Osteoblast (primary cell): ENCODE measurements around the gene SPINK4. TPM values are rescaled to one million over a fixed set of nuclear protein-coding genes. Genes with fewer than 3 reads are reported as not detected.

Experiments used
- DNase-seq: peaks from one replicate; pipeline ENCODE4 v3.0.0; 2011; ENCODE audit warnings: low spot score, mixed read lengths; ENCODE audit not compliant: insufficient read length; ENCODE audit errors: missing footprints
- H2AFZ ChIP-seq: 2 replicates; pipeline ENCODE4 v1.6.0; 2011; ENCODE audit warnings: mild to moderate bottlenecking, low read length
- H3K27ac ChIP-seq: 2 replicates; pipeline ENCODE4 v1.5.1; 2011; ENCODE audit warnings: mild to moderate bottlenecking, low read depth, low read length, moderate library complexity
- H3K27me3 ChIP-seq: 2 replicates; pipeline ENCODE4 v1.6.0; 2012; ENCODE audit warnings: mild to moderate bottlenecking, control low read depth, inconsistent platforms, low read length, moderate library complexity; ENCODE audit not compliant: insufficient read depth
- H3K36me3 ChIP-seq: 2 replicates; pipeline ENCODE4 v1.5.1; 2011; ENCODE audit warnings: mild to moderate bottlenecking, low read length, control low read depth, moderate library complexity; ENCODE audit not compliant: insufficient read depth
- H3K4me1 ChIP-seq: 2 replicates; pipeline ENCODE4 v1.5.1; 2011; ENCODE audit warnings: mild to moderate bottlenecking, low read length, control low read depth, moderate library complexity; ENCODE audit not compliant: insufficient read depth
- H3K4me2 ChIP-seq: 2 replicates; pipeline ENCODE4 v1.6.0; 2011; ENCODE audit warnings: mild to moderate bottlenecking, low read length; ENCODE audit not compliant: insufficient read depth
- H3K4me3 ChIP-seq: fragments of 200-600 bp; sonication (generic); 3 replicates; pipeline ENCODE4 v1.5.1; 2012; ENCODE audit warnings: mild to moderate bottlenecking, low read length, inconsistent platforms; ENCODE audit not compliant: insufficient read depth
- H3K79me2 ChIP-seq: 2 replicates; pipeline ENCODE4 v1.6.0; 2012; ENCODE audit warnings: mild to moderate bottlenecking, low read length, control low read depth, inconsistent platforms; ENCODE audit not compliant: insufficient read depth
- H3K9me3 ChIP-seq: 2 replicates; pipeline ENCODE4 v1.5.1; 2011; ENCODE audit warnings: low read depth, low read length, control low read depth
- H4K20me1 ChIP-seq: 2 replicates; pipeline ENCODE4 v1.6.0; 2012; ENCODE audit warnings: mild to moderate bottlenecking, low read length, control low read depth; ENCODE audit not compliant: insufficient read depth
- total RNA-seq: library from RNA; depleted of rRNA; stranded (reverse); fragments of >200 nt; gene quantifications from 2 replicates; pipeline ENCODE4 v1.2.3, GENCODE V29; 2012
- TF ChIP-seq, protein P1 (sequence below): IDR thresholded peaks from 2 replicates; pipeline ENCODE4 v1.5.1; 2011; ENCODE audit warnings: mild to moderate bottlenecking, low read depth, low read length, moderate library complexity; ENCODE audit errors: extremely low read depth

The SPINK4 gene
- total RNA-seq, 1 donor, result not detected

DNA sequence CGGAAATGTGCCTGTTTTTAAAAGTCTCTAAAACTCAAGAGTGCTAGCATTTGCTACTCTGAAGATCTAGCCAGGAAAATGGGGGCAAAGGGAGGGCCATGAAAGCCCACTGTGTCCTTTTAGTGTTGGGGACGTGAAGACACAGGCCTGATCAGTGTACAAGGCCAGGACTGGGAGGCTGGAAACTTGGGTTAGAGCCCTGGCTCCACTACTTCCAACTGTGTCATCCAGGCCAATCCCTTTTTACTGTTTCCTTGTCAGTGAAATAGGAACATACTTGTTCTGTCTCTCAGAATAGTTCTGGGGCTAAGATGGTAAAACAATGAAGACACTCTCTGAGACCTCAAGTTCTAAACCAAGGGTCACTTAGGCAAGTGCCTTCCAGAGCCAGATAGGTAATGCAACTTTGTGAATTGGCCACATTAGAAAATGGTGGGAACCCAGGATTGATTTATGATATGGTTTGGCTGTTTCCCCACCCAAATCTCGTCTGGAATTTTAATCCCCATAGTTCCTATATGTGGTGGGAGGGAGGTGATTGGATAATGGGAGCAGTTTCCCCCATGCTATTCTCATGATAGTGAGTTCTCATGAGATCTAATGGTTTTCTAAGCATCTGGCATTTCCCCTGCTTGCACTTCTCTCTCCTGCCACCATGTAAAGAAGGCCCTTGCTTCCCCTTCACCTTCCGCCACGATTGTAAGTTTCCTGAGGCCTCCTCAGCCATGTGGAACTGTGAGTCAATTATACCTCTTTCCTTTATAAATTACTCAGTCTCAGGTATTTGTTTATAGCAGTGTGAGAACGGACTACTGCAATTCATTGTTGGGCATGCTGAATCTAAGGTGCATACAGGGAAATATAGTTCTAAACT is 42.5 kb upstream of the SPINK4 start:
- Histone ChIP-seq H3K4me3 (no peak overlapping the region), H3K36me3 (no peaks in the 10 kb centered on the region), H3K27ac (peak overlapping the region; percentile 24), H3K27me3 (no peaks in the 10 kb centered on the region), H4K20me1 (no peaks in the 10 kb centered on the region), H3K79me2 (no peaks in the 10 kb centered on the region), H2AFZ (peak overlapping the region; percentile 67), H3K4me1 (peaks cover 25% of the 10 kb centered on the region), H3K4me2 (peak overlapping the region; percentile 49), H3K9me3 (no peaks in the 10 kb centered on the region)
- no peak for DNase-seq
- TF ChIP-seq, protein P1, sequence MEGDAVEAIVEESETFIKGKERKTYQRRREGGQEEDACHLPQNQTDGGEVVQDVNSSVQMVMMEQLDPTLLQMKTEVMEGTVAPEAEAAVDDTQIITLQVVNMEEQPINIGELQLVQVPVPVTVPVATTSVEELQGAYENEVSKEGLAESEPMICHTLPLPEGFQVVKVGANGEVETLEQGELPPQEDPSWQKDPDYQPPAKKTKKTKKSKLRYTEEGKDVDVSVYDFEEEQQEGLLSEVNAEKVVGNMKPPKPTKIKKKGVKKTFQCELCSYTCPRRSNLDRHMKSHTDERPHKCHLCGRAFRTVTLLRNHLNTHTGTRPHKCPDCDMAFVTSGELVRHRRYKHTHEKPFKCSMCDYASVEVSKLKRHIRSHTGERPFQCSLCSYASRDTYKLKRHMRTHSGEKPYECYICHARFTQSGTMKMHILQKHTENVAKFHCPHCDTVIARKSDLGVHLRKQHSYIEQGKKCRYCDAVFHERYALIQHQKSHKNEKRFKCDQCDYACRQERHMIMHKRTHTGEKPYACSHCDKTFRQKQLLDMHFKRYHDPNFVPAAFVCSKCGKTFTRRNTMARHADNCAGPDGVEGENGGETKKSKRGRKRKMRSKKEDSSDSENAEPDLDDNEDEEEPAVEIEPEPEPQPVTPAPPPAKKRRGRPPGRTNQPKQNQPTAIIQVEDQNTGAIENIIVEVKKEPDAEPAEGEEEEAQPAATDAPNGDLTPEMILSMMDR, result no peak

DNA sequence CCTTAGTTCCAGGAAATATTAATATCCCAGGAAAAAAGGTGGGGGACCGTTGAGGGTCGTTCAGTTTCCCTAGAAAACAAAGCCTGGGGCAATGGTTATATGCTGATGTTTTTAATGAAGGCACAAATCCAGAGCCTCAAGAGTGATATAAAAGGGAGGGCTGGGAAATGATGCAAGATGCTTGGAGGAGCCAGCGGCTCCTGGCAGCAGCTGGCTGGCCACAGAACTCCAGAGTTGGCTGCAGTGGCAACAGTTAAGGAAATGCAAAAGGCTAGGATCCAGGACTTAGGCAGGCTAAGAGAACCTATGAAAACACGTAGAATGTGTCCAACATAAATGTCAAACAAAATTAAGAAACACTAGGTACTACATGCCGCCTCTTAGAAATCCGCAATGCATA is 41.8 kb upstream of the SPINK4 start:
- H3K27me3 ChIP-seq, result no peaks in the 10 kb centered on the region
- no peaks in the 10 kb centered on the region for H3K79me2 ChIP-seq
- H2AFZ ChIP-seq, result peak overlapping the region; percentile 4
- H3K9me3 ChIP-seq, result no peaks in the 10 kb centered on the region
- H4K20me1 ChIP-seq, result no peaks in the 10 kb centered on the region
- peak overlapping the region; percentile 49 for H3K4me2 ChIP-seq
- H3K4me3 ChIP-seq, result no peak overlapping the region
- DNase-seq, result peak; percentile 44
- no peaks in the 10 kb centered on the region for H3K36me3 ChIP-seq
- H3K4me1 ChIP-seq, result peaks cover 28% of the 10 kb centered on the region
- peak overlapping the region; percentile 24 for H3K27ac ChIP-seq
- TF ChIP-seq, protein P1, result no peak

DNA sequence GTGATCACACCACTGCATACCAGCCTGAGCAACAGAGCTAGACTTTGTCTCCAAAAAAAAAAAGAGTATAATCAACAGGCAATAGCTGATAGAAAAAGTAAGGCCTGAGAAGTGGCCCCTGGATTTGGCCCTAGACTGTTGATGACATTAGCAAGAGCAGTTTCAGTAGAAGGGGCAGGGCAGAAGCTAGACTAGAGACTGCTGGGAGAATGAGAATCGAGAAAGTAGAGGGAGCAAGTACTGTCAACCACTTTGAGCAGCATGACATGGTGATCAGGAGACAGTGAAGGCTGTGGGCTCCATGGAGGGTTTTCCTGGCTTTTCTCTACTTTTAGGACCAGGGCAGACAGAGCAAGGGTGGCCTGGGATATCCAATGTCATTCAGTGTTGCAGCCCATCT is 37.9 kb upstream of the SPINK4 start:
- H3K4me1 ChIP-seq, result peaks cover 29% of the 10 kb centered on the region
- H4K20me1 ChIP-seq, result no peaks in the 10 kb centered on the region
- TF ChIP-seq, protein P1, result no peak
- no peak overlapping the region for H3K4me3 ChIP-seq
- peak overlapping the region; percentile 52 for H3K4me2 ChIP-seq
- H3K79me2 ChIP-seq, result no peaks in the 10 kb centered on the region
- DNase-seq, result no peak
- H3K27me3 ChIP-seq, result no peaks in the 10 kb centered on the region
- H2AFZ ChIP-seq, result peak overlapping the region; percentile 55
- H3K27ac ChIP-seq, result no peak overlapping the region
- no peaks in the 10 kb centered on the region for H3K36me3 ChIP-seq
- H3K9me3 ChIP-seq, result no peaks in the 10 kb centered on the region

DNA sequence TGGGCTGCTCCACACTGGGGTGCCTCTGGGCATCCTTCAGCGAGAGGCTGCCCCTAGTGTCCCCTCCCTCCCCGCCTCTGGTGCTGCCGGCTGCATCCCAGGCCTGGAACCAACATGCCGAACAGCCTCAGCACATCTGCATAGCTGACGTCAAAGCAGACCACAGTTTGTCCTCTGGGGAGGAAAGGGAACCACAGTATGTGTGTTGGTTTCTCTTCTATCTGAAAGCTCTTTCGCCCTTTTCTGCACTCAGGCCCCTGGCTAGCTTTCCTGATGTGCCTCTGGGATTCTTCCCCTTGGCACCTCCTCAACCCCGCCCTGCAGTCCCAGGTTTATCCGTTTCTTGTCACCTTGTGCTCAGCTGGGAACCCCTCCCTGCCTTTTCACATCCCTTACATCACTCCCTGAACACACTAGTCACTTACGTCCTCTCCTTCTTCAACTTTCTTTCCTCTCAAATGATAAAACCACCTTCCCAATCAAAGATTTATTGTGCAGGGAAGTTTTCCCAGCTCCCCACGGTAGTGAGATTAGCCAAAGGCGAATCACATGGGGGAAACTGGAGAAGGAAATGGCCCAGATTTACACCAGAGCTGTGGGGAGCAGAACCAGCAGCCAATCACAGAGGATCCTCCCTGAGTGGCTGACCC is 37.3 kb upstream of the SPINK4 start:
- DNase-seq, result peak; percentile 79
- TF ChIP-seq, protein P1, result no peak
- H3K27me3 ChIP-seq, result no peaks in the 10 kb centered on the region
- peak overlapping the region; percentile 5 for H3K4me3 ChIP-seq
- peaks cover 24% of the 10 kb centered on the region for H3K4me1 ChIP-seq
- peak overlapping the region; percentile 21 for H3K27ac ChIP-seq
- peak overlapping the region; percentile 55 for H2AFZ ChIP-seq
- H4K20me1 ChIP-seq, result no peaks in the 10 kb centered on the region
- no peaks in the 10 kb centered on the region for H3K79me2 ChIP-seq
- no peaks in the 10 kb centered on the region for H3K36me3 ChIP-seq
- no peaks in the 10 kb centered on the region for H3K9me3 ChIP-seq
- peak overlapping the region; percentile 52 for H3K4me2 ChIP-seq
